GM18868 (cell line): ENCODE measurements around the gene CERS4.
"Not testable (repeated sequence)": the region's sequence is repeated elsewhere in the genome, so short reads cannot be mapped to it uniquely, and the experiment has no call there.

Source experiments
- ATAC-seq: cut with Tn5 transposase; IDR thresholded peaks from one replicate; pipeline ENCODE4 v1.9.1; 2021; ENCODE audit warnings: mild to moderate bottlenecking, moderate library complexity; ENCODE audit not compliant: unreplicated experiment

CERS4 gene

GRCh38 chr19:8241646-8242045, 32.5 kb downstream of the CERS4 start:
- no peak for ATAC-seq

DNA sequence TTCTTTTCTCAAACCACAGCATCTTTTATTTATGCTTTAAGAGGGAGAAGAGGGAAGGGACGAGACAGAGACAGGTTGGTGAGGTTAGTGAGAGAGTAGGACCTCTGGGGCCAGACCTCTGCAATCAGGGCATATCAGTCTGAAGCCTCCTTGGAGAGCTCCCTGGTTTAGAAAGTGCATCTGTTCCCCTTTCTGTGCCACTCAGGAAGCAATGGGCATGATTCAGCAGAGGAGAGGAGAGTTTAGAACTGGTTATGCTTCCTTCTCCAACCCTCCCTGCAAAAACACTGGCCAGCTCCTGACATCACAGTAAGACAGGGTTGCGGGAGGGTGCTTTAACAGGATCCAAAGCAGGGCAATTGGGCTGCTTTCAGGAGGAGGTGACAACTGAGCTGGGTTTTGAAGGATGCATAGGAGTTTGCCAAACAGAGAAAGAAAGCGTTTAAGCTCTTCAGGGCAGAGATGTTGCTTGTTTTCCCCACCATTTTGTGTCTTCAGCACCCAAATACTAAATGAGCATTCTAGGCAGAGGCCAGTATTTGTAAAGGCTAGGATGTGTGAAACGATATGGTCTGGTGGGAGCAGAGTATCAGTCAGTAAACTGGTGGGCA, 33.1 kb downstream of the CERS4 start:
- ATAC-seq: no peak

GRCh38 chr19:8243146-8243545, 34.0 kb downstream of the CERS4 start:
- ATAC-seq: no peak

GRCh38 chr19:8244442-8244841, 35.3 kb downstream of the CERS4 start:
- no peak for ATAC-seq

- ATAC-seq: no peak
Measured at GRCh38 chr19:8245869-8246835, 37.0 kb downstream of the CERS4 start.

DNA sequence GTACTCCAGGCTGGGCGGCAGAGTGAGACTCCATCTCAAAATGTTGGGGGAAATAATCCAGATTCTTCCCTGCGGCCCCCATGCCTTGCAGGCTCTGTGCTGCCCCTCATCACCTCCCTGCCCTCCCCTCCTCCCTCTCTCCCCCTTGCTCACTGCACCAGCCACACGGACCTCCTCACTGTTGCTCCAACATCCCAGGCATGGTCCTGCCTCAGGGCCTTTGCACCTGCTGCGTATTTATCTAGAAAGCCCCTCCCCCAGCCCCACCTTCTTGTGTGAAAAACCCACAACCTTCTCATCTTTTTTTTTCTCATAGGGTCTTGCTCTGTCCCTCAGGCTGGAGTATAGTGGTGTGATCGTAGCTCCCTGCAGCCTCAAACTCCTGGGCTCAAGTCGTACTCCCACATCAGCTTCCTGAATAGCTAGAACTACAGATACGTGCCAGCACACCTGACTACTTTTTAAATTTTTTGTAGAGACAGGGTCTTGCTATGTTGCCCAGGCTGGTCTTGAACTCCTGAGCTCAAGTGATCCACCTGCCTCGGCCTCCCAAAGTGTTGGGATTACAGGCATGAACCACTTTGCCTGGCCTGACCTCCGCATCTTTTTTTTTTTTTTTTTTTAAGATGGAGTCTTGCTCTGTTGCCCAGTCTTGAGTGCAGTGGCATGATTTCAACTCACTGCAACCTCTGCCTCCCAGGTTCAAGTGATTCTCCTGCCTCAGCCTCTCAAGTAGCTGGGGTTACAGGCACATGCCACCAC, 38.1 kb downstream of the CERS4 start:
- ATAC-seq: not testable (repeated sequence)

- no peak for ATAC-seq
Measured at GRCh38 chr19:8248348-8249328, 39.5 kb downstream of the CERS4 start.

DNA sequence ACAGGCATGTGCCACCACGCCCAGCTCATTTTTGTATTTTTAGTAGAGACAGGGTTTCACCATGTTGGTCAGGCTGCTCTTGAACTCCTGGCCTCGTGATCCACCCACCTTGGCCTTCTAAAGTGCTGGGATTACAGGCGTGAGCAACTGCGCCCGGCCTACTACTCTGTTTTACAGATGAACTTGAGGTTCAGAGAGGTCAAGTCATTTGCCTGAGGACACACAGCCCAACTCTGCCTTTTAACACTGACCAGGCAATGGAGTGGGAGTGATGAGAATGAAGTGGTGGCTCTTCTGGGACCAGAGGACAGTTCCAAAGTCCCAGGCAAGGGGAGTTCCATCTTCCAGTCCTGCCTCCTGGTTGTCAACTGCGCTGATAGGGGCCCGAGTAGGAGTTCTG, 41.4 kb downstream of the CERS4 start:
- no peak for ATAC-seq

- no peak for ATAC-seq
Measured at GRCh38 chr19:8251025-8251472, 41.9 kb downstream of the CERS4 start.

GRCh38 chr19:8252922-8253589, 43.9 kb downstream of the CERS4 start:
- no peak for ATAC-seq

DNA sequence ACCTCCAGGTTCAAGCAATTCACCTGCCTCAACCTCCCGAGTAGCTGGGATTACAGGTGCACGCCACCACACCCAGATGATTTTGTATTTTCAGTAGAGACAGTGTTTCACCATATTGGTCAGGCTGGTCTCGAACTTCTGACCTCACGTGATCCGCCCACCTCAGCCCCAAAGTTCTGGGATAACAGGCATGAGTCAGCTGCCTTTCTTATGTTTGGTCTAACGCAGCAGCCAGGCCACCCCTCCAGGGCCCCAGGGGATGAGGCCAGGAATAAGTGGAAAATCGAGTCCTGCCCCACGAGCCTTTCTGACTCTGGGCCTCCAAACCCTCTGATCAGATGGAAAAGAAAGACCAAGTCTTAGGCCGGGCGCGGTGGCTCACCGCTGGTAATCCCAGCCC, 44.5 kb downstream of the CERS4 start:
- ATAC-seq: no peak

DNA sequence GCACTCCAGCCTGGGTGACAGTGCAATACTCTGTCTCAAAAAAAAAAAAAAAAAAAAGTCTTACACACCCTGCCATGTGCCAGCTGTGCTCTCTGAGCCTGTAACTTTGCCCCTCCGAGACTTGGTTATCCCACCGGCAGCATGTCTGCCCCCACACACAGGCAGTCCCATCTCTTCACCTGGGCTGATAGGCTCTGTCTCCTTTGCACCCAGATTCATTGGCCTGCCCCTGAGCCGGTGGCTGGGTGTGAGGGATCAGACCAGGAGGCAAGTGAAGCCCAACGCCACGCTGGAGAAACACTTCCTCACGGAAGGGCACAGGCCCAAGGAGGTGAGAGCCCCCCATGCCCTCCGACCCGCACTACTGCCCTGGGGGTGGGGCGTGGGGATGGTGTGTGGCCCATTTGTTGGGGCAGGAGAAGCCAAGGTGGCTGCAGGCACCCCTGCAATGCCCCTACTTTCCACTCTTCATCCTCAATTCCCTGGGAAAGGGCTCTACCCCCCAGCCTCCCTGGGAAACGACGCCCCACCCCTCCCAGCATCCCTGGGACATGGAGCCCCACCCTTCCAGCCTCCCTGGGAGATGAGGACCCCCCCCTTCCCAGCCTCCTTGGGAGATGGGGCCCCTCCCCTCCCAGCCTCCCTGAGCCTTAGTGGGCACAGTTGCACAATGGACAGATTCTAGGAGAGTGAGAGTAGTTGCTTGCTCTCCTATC, 45.3 kb downstream of the CERS4 start:
- no peak for ATAC-seq

- ATAC-seq: no peak
Measured at GRCh38 chr19:8255426-8256125, 46.4 kb downstream of the CERS4 start.

- no peak for ATAC-seq
Measured at GRCh38 chr19:8256276-8257051, 47.3 kb downstream of the CERS4 start.

DNA sequence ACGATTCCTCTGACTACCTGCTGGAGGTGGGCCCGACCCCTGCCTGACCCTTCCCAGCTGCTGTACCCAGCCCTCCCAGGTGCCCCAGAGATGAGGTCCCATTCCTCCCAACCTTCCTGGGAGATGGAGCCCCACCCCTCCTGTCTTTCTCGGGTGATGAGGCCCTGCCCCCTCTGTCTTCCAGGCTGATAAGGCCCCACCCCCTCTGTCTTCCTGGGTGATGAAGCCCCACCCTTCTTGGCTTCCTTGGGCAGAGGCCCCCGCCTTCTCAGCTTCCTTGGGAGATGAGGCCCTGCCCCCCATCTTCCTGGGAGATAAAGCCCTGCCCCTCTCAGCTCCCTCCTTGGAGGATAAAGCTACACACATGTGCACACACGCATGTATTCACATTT, 47.9 kb downstream of the CERS4 start:
- no peak for ATAC-seq

DNA sequence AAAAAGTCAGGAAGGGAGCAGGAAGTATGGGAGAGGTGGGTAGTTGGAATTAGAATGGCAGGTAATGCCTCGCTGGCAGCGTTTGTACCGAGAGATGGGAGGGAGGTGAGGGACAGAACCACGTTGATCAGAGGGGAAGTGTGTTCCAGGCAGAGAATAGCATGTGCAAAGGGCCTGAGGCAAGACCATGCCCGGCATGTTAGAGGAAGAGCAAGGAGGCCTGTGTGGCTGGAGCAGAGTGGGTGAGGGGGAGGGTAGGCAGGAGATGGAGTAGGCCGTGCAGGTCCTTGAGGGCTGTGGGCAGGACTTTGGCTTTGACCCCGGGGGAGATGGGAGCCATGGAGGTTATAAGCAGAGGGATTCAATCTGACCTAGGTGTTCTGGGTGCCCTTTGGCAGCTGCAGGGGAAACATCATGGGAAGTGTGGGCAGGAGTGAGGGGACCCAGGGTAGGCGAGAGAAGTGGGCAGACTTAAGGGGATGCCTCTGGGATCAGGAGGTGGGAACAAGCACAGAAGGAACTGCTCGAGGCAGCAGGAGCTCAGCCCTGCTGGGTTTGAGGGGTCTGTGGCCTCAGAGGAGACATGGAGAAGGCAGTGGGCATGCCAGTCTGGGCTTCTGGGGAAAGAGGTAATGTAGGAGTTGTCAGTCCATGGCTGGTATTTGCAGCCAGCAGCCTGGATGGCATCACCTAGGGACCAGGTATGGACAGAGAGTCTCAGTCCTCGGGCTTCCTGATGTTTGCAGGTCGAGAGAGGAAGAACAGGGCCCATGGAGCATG, 50.2 kb downstream of the CERS4 start:
- no peak for ATAC-seq

GRCh38 chr19:8259922-8260247, 50.7 kb downstream of the CERS4 start:
- no peak for ATAC-seq
